ENCODE results near the gene METTL24. TPM values are rescaled to one million over a fixed set of nuclear protein-coding genes. Genes with fewer than 3 reads are reported as not detected.

The METTL24 gene
- total and polyA plus RNA-seq, 2 of the 8 experiments (the other 6 are each of a cell fraction or from before 2014, with no cell fraction given), result 0.30 to 0.39 TPM

DNA sequence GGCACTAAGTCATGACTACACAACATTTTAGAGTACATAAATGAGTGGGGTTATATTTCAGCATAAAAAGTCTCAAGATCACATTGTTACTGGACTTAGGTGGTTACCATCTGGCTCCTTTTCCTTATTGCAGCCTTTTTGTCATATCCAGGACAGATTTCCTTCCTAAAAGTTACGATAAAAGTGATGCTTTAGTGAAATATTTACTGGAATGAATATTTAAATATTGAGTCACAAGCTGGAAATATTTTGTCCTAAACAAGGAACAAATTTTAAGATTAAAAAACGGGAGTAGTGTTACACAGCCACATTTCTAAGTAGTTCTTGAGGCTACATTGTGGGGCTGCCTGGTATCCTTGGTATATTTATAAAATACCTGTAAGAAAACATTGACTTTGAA is 125.7 kb downstream of the METTL24 start:
- Histone ChIP-seq H2BK12ac (ENCODE audit: low read depth, low read length) (no peak overlapping the region), H3K23ac (ENCODE audit: insufficient read length) (no peak overlapping the region), H2BK15ac (ENCODE audit: low read length) (no peak overlapping the region), H2BK5ac (ENCODE audit: low read depth, low read length) (no peak overlapping the region), H4K5ac (ENCODE audit: insufficient read length, low read depth, low read length) (no peak overlapping the region), H3K79me2 (ENCODE audit: control insufficient read depth in 1 of 2, insufficient read depth in 2 of 2, low read length in 2 of 2) (no peaks in the 10 kb centered on the region), H3K4ac (replicated peaks; ENCODE audit: insufficient read length, low read depth, low read length) (no peak overlapping the region), H3K36me3 (ENCODE audit: control insufficient read depth in 2 of 4, insufficient read depth in 4 of 4, low read length in 3 of 4) (peaks cover 0 to 13% (median 1%) of the 10 kb centered on the region in 4 experiments; a peak in 4 of 8 replicates), H2BK20ac (ENCODE audit: low read length) (no peak overlapping the region), H2AFZ (ENCODE audit: low read length) (no peak overlapping the region), H3K18ac (ENCODE audit: extremely low read depth, low read length) (no peak overlapping the region), H2BK120ac (replicated peaks; ENCODE audit: low read depth, low read length) (no peak overlapping the region), H3K56ac (replicated peaks; ENCODE audit: insufficient read length, low read depth, low read length) (no peak overlapping the region), H3K27me3 (replicated peaks in 1 of 4; ENCODE audit: control insufficient read depth in 3 of 4, extremely low read depth in 1 of 4, insufficient read depth in 3 of 4, low read length in 3 of 4) (peaks cover 0 to 1% (median 0%) of the 10 kb centered on the region in 4 experiments; a peak in 1 of 7 replicates), H3K9me3 (ENCODE audit: insufficient read depth in 2 of 2, low read depth in 1 of 2, low read length in 1 of 2) (no peaks in the 10 kb centered on the region), H4K8ac (ENCODE audit: extremely low read depth, insufficient read depth, low read length) (no peak overlapping the region), H3K14ac (ENCODE audit: insufficient read length) (no peak overlapping the region), H3K9ac (replicated peaks in 1 of 4; ENCODE audit: extremely low read depth in 1 of 4, low read depth in 3 of 4, low read length in 3 of 4) (no peak overlapping the region), H3K4me3 (ENCODE audit: extremely low read depth in 1 of 4, insufficient read depth in 2 of 4, low read depth in 3 of 4, low read length in 4 of 4) (no peak overlapping the region), H3K79me1 (ENCODE audit: low read depth, low read length) (no peaks in the 10 kb centered on the region), H3K23me2 (ENCODE audit: low read depth, low read length) (no peaks in the 10 kb centered on the region), H4K20me1 (replicated peaks in 1 of 2; ENCODE audit: control insufficient read depth in 1 of 2, insufficient read depth in 2 of 2, low read length in 2 of 2) (no peaks in the 10 kb centered on the region), H3K4me1 (replicated peaks in 1 of 4; ENCODE audit: control insufficient read depth in 3 of 4, insufficient read depth in 4 of 4, low read length in 3 of 4) (no peaks in the 10 kb centered on the region), H3K4me2 (ENCODE audit: insufficient read depth in 1 of 2, low read depth in 2 of 2, low read length in 2 of 2) (no peak overlapping the region), H3K27ac (ENCODE audit: low read depth, low read length) (no peak overlapping the region), H4K91ac (replicated peaks; ENCODE audit: insufficient read length, low read length) (no peak overlapping the region), H2AK5ac (ENCODE audit: low read depth, low read length) (no peak overlapping the region)
- ChIA-PET POLR2A (ENCODE audit: partially characterized antibody) (no interaction called here), CTCF (ENCODE audit: partially characterized antibody) (no interaction called here)
- DNase-seq (ENCODE audit: low read depth in 1 of 2, low spot score in 2 of 2), result no peak
- 86% methylated on average over 2 of the region's 2 CpGs; no CpG with 5 or more reads in 1 of the 2 experiments for WGBS, 2 experiments (ENCODE audit: extremely low coverage in 1 of 2, insufficient coverage in 1 of 2, insufficient read length in 1 of 2, insufficient replicate concordance in 2 of 2, low coverage in 1 of 2, low lambda C conversion rate in 2 of 2, missing lambda C conversion rate in 1 of 2)
- no peak for FAIRE-seq
- no peak for TF ChIP-seq CREB1 (IDR thresholded peaks at IDR 0.05)
- no peak for TF ChIP-seq SIN3A (conservative IDR thresholded peaks at IDR 0.05 in 1 of 2, IDR thresholded peaks at IDR 0.05 in 1 of 2; ENCODE audit: low read depth in 1 of 2, low read length in 2 of 2)
- no peak for TF ChIP-seq TCF12 (IDR thresholded peaks at IDR 0.05; ENCODE audit: low read depth, low read length)
- no peak for TF ChIP-seq KDM5A (IDR thresholded peaks at IDR 0.05; ENCODE audit: low read length)
- no peak for TF ChIP-seq TEAD4 (IDR thresholded peaks at IDR 0.05; ENCODE audit: low read depth, low read length)
